Coronary artery (tissue), 2 donors: ENCODE results near the gene PLCL1.

Source experiments
- DNase-seq: peaks from one replicate; pipeline ENCODE4 v3.0.0-alpha.2; 2017; ENCODE audit warnings: low spot score
- H3K27ac ChIP-seq, 2 donors: fragments of 200-600 bp; sonication (generic); one replicate each; pipeline ENCODE4 v1.5.1; 2016 to 2019
- H3K4me3 ChIP-seq: fragments of 200-600 bp; sonication (generic); 2 replicates; pipeline ENCODE4 v1.5.1; 2016; ENCODE audit warnings: mild to moderate bottlenecking, moderate library complexity
- CTCF ChIP-seq: fragments of 200-600 bp; sonication (generic); IDR thresholded peaks from one replicate; pipeline ENCODE4 v1.5.1; 2019; ENCODE audit warnings: antibody characterized with exemption

The PLCL1 gene

GRCh38 chr2:197911667-197912066 is 107.3 kb downstream of the PLCL1 start:
- TF ChIP-seq CTCF = no peak
- no peak for DNase-seq
- no peak overlapping the region for H3K4me3 ChIP-seq
- no peak overlapping the region for H3K27ac ChIP-seq

- no peak for DNase-seq
- no peak overlapping the region for H3K27ac ChIP-seq
- no peak for TF ChIP-seq CTCF
- H3K4me3 ChIP-seq = no peak overlapping the region
Observed at GRCh38 chr2:197913084-197913483, 108.7 kb downstream of the PLCL1 start.

GRCh38 chr2:197914778-197915177 is 110.4 kb downstream of the PLCL1 start:
- Histone ChIP-seq H3K27ac (no peak overlapping the region), H3K4me3 (no peak overlapping the region)
- no peak for DNase-seq
- no peak for TF ChIP-seq CTCF

- Histone ChIP-seq H3K27ac (peak overlapping the region; percentile 9 to 58), H3K4me3 (no peak overlapping the region)
- no peak for TF ChIP-seq CTCF
- DNase-seq = no peak
Observed at GRCh38 chr2:197915548-197916265, 111.3 kb downstream of the PLCL1 start.

GRCh38 chr2:197919487-197919886 is 115.1 kb downstream of the PLCL1 start:
- no peak for TF ChIP-seq CTCF
- DNase-seq = no peak
- H3K27ac ChIP-seq = no peak overlapping the region
- H3K4me3 ChIP-seq = no peak overlapping the region

- DNase-seq = no peak
- Histone ChIP-seq H3K27ac (no peak overlapping the region), H3K4me3 (no peak overlapping the region)
- TF ChIP-seq CTCF = no peak
Observed at GRCh38 chr2:197920088-197920487, 115.7 kb downstream of the PLCL1 start.

GRCh38 chr2:197920592-197921201 is 116.3 kb downstream of the PLCL1 start:
- TF ChIP-seq CTCF = no peak
- DNase-seq = no peak
- no peak overlapping the region for H3K4me3 ChIP-seq
- H3K27ac ChIP-seq = no peak overlapping the region
